H1 (cell line): ENCODE data around the gene RASD1. TPM values are rescaled to one million over a fixed set of nuclear protein-coding genes. Genes with fewer than 3 reads are reported as not detected.

ENCODE experiments used
- CTCF ChIA-PET: fragments of 300-600 bp; sonication (Branson Sonifier 250); formaldehyde crosslinking; loops from one replicate; lab custom pipeline; 2021; ENCODE audit not compliant: partially characterized antibody; lab: Charles Lee
- POLR2A ChIA-PET: fragments of 300-600 bp; sonication (Branson Sonifier 250); formaldehyde crosslinking; loops from one replicate; lab custom pipeline; 2021; ENCODE audit warnings: inconsistent platforms; ENCODE audit not compliant: partially characterized antibody; lab: Charles Lee
- DNase-seq, 2 experiments: peaks; one replicate each; pipeline versions ENCODE4 v3.0.0 to v3.0.0-alpha.2; 2010 to 2022; ENCODE audit warnings: low spot score in 2 of 2, low read depth in 1 of 2, mixed read lengths in 1 of 2
- FAIRE-seq: peaks from 2 replicates; lab custom pipeline; 2011; peaks lifted over from hg19 to GRCh38; lab: Jason Lieb, UNC
- H2AFZ ChIP-seq: 2 replicates; pipeline ENCODE4 v1.8.1; 2012; ENCODE audit warnings: low read length, inconsistent platforms
- H2AK5ac ChIP-seq: 2 replicates; pipeline ENCODE4 v1.6.1; 2013; ENCODE audit warnings: low read depth, low read length
- H2BK120ac ChIP-seq: replicated peaks from 2 replicates; pipeline ENCODE3; 2013; ENCODE audit warnings: low read depth, low read length, inconsistent platforms
- H2BK12ac ChIP-seq: 2 replicates; pipeline ENCODE4 v1.6.1; 2013; ENCODE audit warnings: low read depth, low read length
- H2BK15ac ChIP-seq: 2 replicates; pipeline ENCODE4 v1.6.1; 2013; ENCODE audit warnings: low read length
- H2BK20ac ChIP-seq: 2 replicates; pipeline ENCODE4 v1.6.1; 2013; ENCODE audit warnings: low read length
- H2BK5ac ChIP-seq: 2 replicates; pipeline ENCODE4 v1.6.1; 2013; ENCODE audit warnings: low read depth, low read length
- H3K14ac ChIP-seq: 2 replicates; pipeline ENCODE4 v1.6.1; 2013; ENCODE audit warnings: inconsistent platforms; ENCODE audit not compliant: insufficient read length
- H3K18ac ChIP-seq: 2 replicates; pipeline ENCODE4 v1.6.1; 2013; ENCODE audit warnings: low read length; ENCODE audit errors: extremely low read depth
- H3K23ac ChIP-seq: 2 replicates; pipeline ENCODE4 v1.6.1; 2013; ENCODE audit warnings: inconsistent platforms; ENCODE audit not compliant: insufficient read length
- H3K23me2 ChIP-seq: 2 replicates; pipeline ENCODE4 v1.6.1; 2013; ENCODE audit warnings: low read depth, low read length
- H3K27ac ChIP-seq: 2 replicates; pipeline ENCODE4 v1.6.1; 2011; ENCODE audit warnings: low read depth, low read length, inconsistent platforms
- H3K27me3 ChIP-seq, 4 experiments: replicated peaks in 1 of 4; 1 replicate in 1 of 4; 2 replicates in 3 of 4; pipeline versions ENCODE4 v1.6.1 to v1.8.1; 2011 to 2013; ENCODE audit warnings: low read length in 3 of 4, mild to moderate bottlenecking in 3 of 4, inconsistent platforms in 2 of 4, mixed read lengths in 2 of 4, moderate library complexity in 1 of 4; ENCODE audit not compliant: control insufficient read depth in 3 of 4, insufficient read depth in 3 of 4; ENCODE audit errors: extremely low read depth in 1 of 4
- H3K36me3 ChIP-seq, 4 experiments: 2 replicates each; pipeline versions ENCODE4 v1.6.1 to v1.8.1; 2011 to 2013; ENCODE audit warnings: mild to moderate bottlenecking in 4 of 4, low read length in 3 of 4, moderate library complexity in 2 of 4, control low read depth in 1 of 4, inconsistent platforms in 1 of 4; ENCODE audit not compliant: insufficient read depth in 4 of 4, control insufficient read depth in 2 of 4
- H3K4ac ChIP-seq: replicated peaks from 2 replicates; pipeline ENCODE3; 2013; ENCODE audit warnings: low read length, low read depth, mixed read lengths, inconsistent platforms; ENCODE audit not compliant: insufficient read length
- H3K4me1 ChIP-seq, 4 experiments: replicated peaks in 1 of 4; 1 replicate in 1 of 4; 2 replicates in 3 of 4; pipeline versions ENCODE4 v1.6.1 to v1.8.1; 2011 to 2013; ENCODE audit warnings: low read length in 3 of 4, inconsistent platforms in 2 of 4, mixed read lengths in 1 of 4; ENCODE audit not compliant: insufficient read depth in 4 of 4, control insufficient read depth in 3 of 4
- H3K4me2 ChIP-seq, 2 experiments: 2 replicates each; pipeline versions ENCODE4 v1.6.1 to v1.8.1; 2011 to 2013; ENCODE audit warnings: low read depth in 2 of 2, low read length in 2 of 2, control low read depth in 1 of 2, inconsistent platforms in 1 of 2, mild to moderate bottlenecking in 1 of 2; ENCODE audit not compliant: insufficient read depth in 1 of 2
- H3K4me3 ChIP-seq, 4 experiments: fragments of 200-600, 300-600 bp in 1 of 4; sonication (generic), shearing (Covaris generic), sonication (Bioruptor Twin) in 1 of 4; 2 replicates each; pipeline versions ENCODE4 v1.5.1 to v1.8.1; 2011 to 2016; ENCODE audit warnings: low read length in 4 of 4, low read depth in 3 of 4, control low read depth in 2 of 4, inconsistent platforms in 2 of 4, mild to moderate bottlenecking in 2 of 4, mixed read lengths in 1 of 4, moderate library complexity in 1 of 4; ENCODE audit not compliant: insufficient read depth in 2 of 4; ENCODE audit errors: extremely low read depth in 1 of 4
- H3K56ac ChIP-seq: replicated peaks from 2 replicates; pipeline ENCODE3; 2013; ENCODE audit warnings: low read depth, mild to moderate bottlenecking, mixed read lengths, low read length, inconsistent platforms; ENCODE audit not compliant: insufficient read length
- H3K79me1 ChIP-seq: 2 replicates; pipeline ENCODE4 v1.6.1; 2013; ENCODE audit warnings: low read depth, low read length, control low read depth
- H3K79me2 ChIP-seq, 2 experiments: 2 replicates each; pipeline versions ENCODE4 v1.6.1 to v1.8.1; 2012 to 2013; ENCODE audit warnings: low read length in 2 of 2, mild to moderate bottlenecking in 2 of 2, inconsistent platforms in 1 of 2; ENCODE audit not compliant: insufficient read depth in 2 of 2, control insufficient read depth in 1 of 2
- H3K9ac ChIP-seq, 4 experiments: replicated peaks in 1 of 4; 1 replicate in 1 of 4; 2 replicates in 3 of 4; pipeline versions ENCODE4 v1.6.1 to v1.8.1; 2011 to 2013; ENCODE audit warnings: low read depth in 3 of 4, low read length in 3 of 4, control low read depth in 2 of 4, mild to moderate bottlenecking in 2 of 4, moderate library complexity in 2 of 4, inconsistent platforms in 1 of 4; ENCODE audit errors: extremely low read depth in 1 of 4
- H3K9me3 ChIP-seq, 2 experiments: 2 replicates each; pipeline versions ENCODE4 v1.6.1 to v1.8.1; 2012 to 2013; ENCODE audit warnings: mild to moderate bottlenecking in 2 of 2, moderate library complexity in 2 of 2, control low read depth in 1 of 2, inconsistent platforms in 1 of 2, low read depth in 1 of 2, low read length in 1 of 2, mixed read lengths in 1 of 2; ENCODE audit not compliant: insufficient read depth in 2 of 2
- H4K20me1 ChIP-seq, 2 experiments: replicated peaks in 1 of 2; 2 replicates each; pipeline versions ENCODE3 to v1.8.1; 2011 to 2013; ENCODE audit warnings: inconsistent platforms in 2 of 2, low read length in 2 of 2, mild to moderate bottlenecking in 1 of 2; ENCODE audit not compliant: insufficient read depth in 2 of 2, control insufficient read depth in 1 of 2
- H4K5ac ChIP-seq: 2 replicates; pipeline ENCODE4 v1.6.1; 2013; ENCODE audit warnings: low read length, low read depth, mixed read lengths, inconsistent platforms; ENCODE audit not compliant: insufficient read length
- H4K8ac ChIP-seq: 2 replicates; pipeline ENCODE4 v1.8.0; 2013; ENCODE audit warnings: mild to moderate bottlenecking, moderate library complexity, low read length, inconsistent platforms; ENCODE audit not compliant: insufficient read depth; ENCODE audit errors: extremely low read depth
- H4K91ac ChIP-seq: replicated peaks from 2 replicates; pipeline ENCODE3; 2013; ENCODE audit warnings: low read length, mixed read lengths, inconsistent platforms; ENCODE audit not compliant: insufficient read length
- CHD2 ChIP-seq: IDR thresholded peaks from 2 replicates; pipeline ENCODE4 v1.6.1; 2012; ENCODE audit warnings: low read length, improper control_type of control experiment
- EZH2 ChIP-seq: fragments of 200-600 bp; sonication (generic); IDR thresholded peaks from 2 replicates; pipeline ENCODE4 v1.7.1; 2012; ENCODE audit warnings: low read depth, mild to moderate bottlenecking, moderate library complexity, low read length, inconsistent platforms; ENCODE audit not compliant: severe bottlenecking
- KDM5A ChIP-seq: fragments of 200-600 bp; IDR thresholded peaks from 2 replicates; pipeline ENCODE4 v1.7.1; 2012; ENCODE audit warnings: mild to moderate bottlenecking, low read length, inconsistent platforms, mixed read lengths
- PHF8 ChIP-seq: fragments of 200-600 bp; sonication (generic); conservative IDR thresholded peaks from 2 replicates; pipeline ENCODE4 v1.7.1; 2012; ENCODE audit warnings: low read depth, mild to moderate bottlenecking, inconsistent platforms, low read length, moderate library complexity
- RXRA ChIP-seq: IDR thresholded peaks from 2 replicates; pipeline ENCODE4 v1.6.1; 2011; ENCODE audit warnings: low read depth, mild to moderate bottlenecking, low read length, moderate library complexity; ENCODE audit not compliant: insufficient read depth
- SAP30 ChIP-seq: fragments of 300-600 bp; sonication (generic); IDR thresholded peaks from 2 replicates; pipeline ENCODE4 v1.7.1; 2012; ENCODE audit warnings: low read length, moderate library complexity, mild to moderate bottlenecking, inconsistent platforms; ENCODE audit not compliant: insufficient read depth, insufficient replicate concordance
- SP1 ChIP-seq: IDR thresholded peaks from 2 replicates; pipeline ENCODE4 v1.6.1; 2011; ENCODE audit warnings: low read depth, low read length
- SP2 ChIP-seq: IDR thresholded peaks from 2 replicates; pipeline ENCODE4 v1.6.1; 2012; ENCODE audit warnings: mild to moderate bottlenecking, low read length, inconsistent platforms
- YY1 ChIP-seq: IDR thresholded peaks from 2 replicates; pipeline ENCODE4 v1.6.1; 2011; ENCODE audit warnings: low read depth, mild to moderate bottlenecking, low read length
- WGBS, 2 experiments: shearing (Covaris generic) in 1 of 2; methylation state at CpG; one replicate each; pipeline versions ENCODE4 v1.1.6 to v1.1.7; 2013 to 2015; ENCODE audit warnings: low lambda C conversion rate in 2 of 2, mixed read lengths in 2 of 2, inconsistent platforms in 1 of 2, low coverage in 1 of 2, missing lambda C conversion rate in 1 of 2; ENCODE audit not compliant: insufficient replicate concordance in 2 of 2, insufficient coverage in 1 of 2, insufficient read length in 1 of 2; ENCODE audit errors: extremely low coverage in 1 of 2, missing lambda C conversion rate in 1 of 2; 5-methylcytosine and 5-hydroxymethylcytosine counted together
- polyA plus RNA-seq, 7 experiments: library from polyadenylated mRNA; depleted of rRNA in 3 of 7; stranded (reverse) in 5 of 7; unstranded in 2 of 7; fragments of >200 nt in 5 of 7; fragments of 200-250 nt in 2 of 7; gene quantifications; 1 replicate in 5 of 7; 2 replicates in 1 of 7; 4 replicates in 1 of 7; pipeline versions ENCODE4 v1.2.1 to v1.2.3, GENCODE V29; 2011 to 2013; ENCODE audit warnings: missing spikeins in 2 of 7, mixed read lengths in 2 of 7
- total RNA-seq: library from RNA; stranded (reverse); fragmentation: NEBNext Ultra II Directional; extraction: Animal tissue kit (Norgen Biotek cat#: 25700); gene quantifications from 2 replicates; pipeline ENCODE4 v1.2.1, GENCODE V29; 2021

Gene RASD1
- total and polyA plus RNA-seq, 2 of the 8 experiments (the other 6 are each of a cell fraction or from before 2014, with no cell fraction given): 2.3 to 2.6 TPM

- TF ChIP-seq EZH2 (no peak), CHD2 (no peak), RXRA (no peak), YY1 (no peak), KDM5A (no peak), SP1 (no peak), SAP30 (no peak), SP2 (no peak), PHF8 (no peak)
- H3K27me3 ChIP-seq: no peaks in the 10 kb centered on the region
- no peak overlapping the region for H3K18ac ChIP-seq
- H3K4me2 ChIP-seq: no peak overlapping the region
- H2BK120ac ChIP-seq: no peak overlapping the region
- H3K4me1 ChIP-seq: no peaks in the 10 kb centered on the region
- H3K27ac ChIP-seq: no peak overlapping the region
- H3K9ac ChIP-seq: no peak overlapping the region
- H4K20me1 ChIP-seq: peaks cover 2 to 3% of the 10 kb centered on the region in 2 experiments
- no peak overlapping the region for H2AK5ac ChIP-seq
- no peaks in the 10 kb centered on the region for H3K9me3 ChIP-seq
- FAIRE-seq: no peak
- WGBS, 2 experiments: 93% methylated on average over 6 of the region's 7 CpGs; no CpG with 5 or more reads in 1 of the 2 experiments
- no peaks in the 10 kb centered on the region for H3K79me2 ChIP-seq
- H3K23me2 ChIP-seq: no peaks in the 10 kb centered on the region
- H4K5ac ChIP-seq: no peak overlapping the region
- H3K14ac ChIP-seq: no peak overlapping the region
- no peaks in the 10 kb centered on the region for H3K79me1 ChIP-seq
- no peak overlapping the region for H2BK15ac ChIP-seq
- H2BK12ac ChIP-seq: no peak overlapping the region
- ChIA-PET POLR2A (no interaction called here), CTCF (interaction anchor here (1.4 to 1.5 kb wide), 2 partner anchors 11 to 40 kb away, joined by 3 to 5 read pairs; no protein-coding TSS in a partner anchor)
- H2AFZ ChIP-seq: no peak overlapping the region
- no peak for DNase-seq
- H3K23ac ChIP-seq: no peak overlapping the region
- H3K36me3 ChIP-seq: no peaks in the 10 kb centered on the region
- H3K4ac ChIP-seq: no peak overlapping the region
- no peak overlapping the region for H4K91ac ChIP-seq
- no peak overlapping the region for H3K4me3 ChIP-seq
- no peak overlapping the region for H4K8ac ChIP-seq
- H3K56ac ChIP-seq: no peak overlapping the region
- no peak overlapping the region for H2BK20ac ChIP-seq
- H2BK5ac ChIP-seq: no peak overlapping the region
Observed at GRCh38 chr17:17545984-17546383, 49.8 kb upstream of the RASD1 start.
